Pancreas (tissue), 10 donors: Measurements from ENCODE around the gene SURF4. TPM values are rescaled to one million over a fixed set of nuclear protein-coding genes. Genes with fewer than 3 reads are reported as not detected.

ENCODE experiments used
- ATAC-seq, 4 donors: fragments of 200-7000 bp; cut with Tn5 transposase; one replicate each; pipeline versions ENCODE4 v1.8.0 to v1.9.1; 2020; ENCODE audit warnings: mild to moderate bottlenecking in 4 of 4, moderate library complexity in 4 of 4
- DNase-seq, 6 donors: peaks; one replicate each; pipeline ENCODE4 v3.0.0-alpha.2; 2020
- FAIRE-seq: peaks from 2 replicates; lab custom pipeline; 2012; peaks lifted over from hg19 to GRCh38; lab: Jason Lieb, UNC
- H3K27ac ChIP-seq, 4 donors: fragments of 200-600 bp; sonication (generic); 1 replicate in 3 of 4; 2 replicates in 1 of 4; pipeline versions ENCODE4 v1.5.0 to v1.8.0; 2020
- H3K27me3 ChIP-seq, 4 donors: fragments of 200-600 bp; one replicate each; pipeline ENCODE4 v1.8.0; 2021
- H3K36me3 ChIP-seq, 3 donors: fragments of 200-600 bp; sonication (generic) in 1 of 3; one replicate each; pipeline versions ENCODE4 v1.5.0 to v1.8.0; 2020 to 2021
- H3K4me1 ChIP-seq, 3 donors: fragments of 200-600 bp; one replicate each; pipeline ENCODE4 v1.8.0; 2021
- H3K4me3 ChIP-seq, 4 donors: fragments of 200-600 bp; sonication (generic) in 2 of 4; one replicate each; pipeline versions ENCODE4 v1.5.0 to v1.8.0; 2020 to 2021
- H3K9me3 ChIP-seq, 4 donors: fragments of 200-600 bp; one replicate each; pipeline ENCODE4 v1.8.0; 2021
- WGBS, 2 donors: extraction: QIAGEN DNeasy Blood & Tissue Kit; methylation state at CpG; one replicate each; pipeline ENCODE4 v1.1.7; 2013; 5-methylcytosine and 5-hydroxymethylcytosine counted together
- intact Hi-C, 3 donors: fragments of 100-400 bp; cut with DNase I; formaldehyde crosslinking; loops; one replicate each; pipeline versions ENCODE4 v1.11.1 to v1.14.2; 2022
- polyA plus RNA-seq, 2 donors: library from polyadenylated mRNA; stranded (reverse); fragments of 200-250 nt; gene quantifications; one replicate each; pipeline ENCODE4 v1.2.3, GENCODE V29; 2013
- total RNA-seq, 6 donors: library from RNA; stranded (reverse); fragmentation: NEBNext Ultra II Directional in 4 of 6; extraction: Animal tissue kit (Norgen Biotek cat#: 25700) in 4 of 6; gene quantifications; one replicate each; pipeline versions ENCODE4 v1.2.1 to v1.2.4, GENCODE V29; 2021 to 2023
- TF ChIP-seq, protein P1 (sequence below), 4 donors: fragments of 200-600 bp; sonication (generic) in 3 of 4; IDR thresholded peaks; one replicate each; pipeline versions ENCODE4 v1.5.0 to v1.8.0; 2021; ENCODE audit warnings: antibody characterized with exemption in 4 of 4
- donor health status: healthy with polysubstance abuse.
- donor health status: DM: no; HTN: no; CAD: no; lungs with moderate emphysema.
- donor health status: DM: no; HTN: no; CAD: no.
- donor health status: control.
- donor health status: control.
- donor health status: Bipolar disorder and iron deficiency.
- donor health status: DM: yes; HTN: yes; CAD: no.
- donor health status: DM: no; HTN: no; CAD: no.
- donor health status: DM: no; HTN: no; CAD: no.
- donor health status: DM: yes; HTN: yes; CAD: no.

The SURF4 gene
- total and polyA plus RNA-seq, 8 donors, result 63.1 to 132 (median 116) TPM

DNA sequence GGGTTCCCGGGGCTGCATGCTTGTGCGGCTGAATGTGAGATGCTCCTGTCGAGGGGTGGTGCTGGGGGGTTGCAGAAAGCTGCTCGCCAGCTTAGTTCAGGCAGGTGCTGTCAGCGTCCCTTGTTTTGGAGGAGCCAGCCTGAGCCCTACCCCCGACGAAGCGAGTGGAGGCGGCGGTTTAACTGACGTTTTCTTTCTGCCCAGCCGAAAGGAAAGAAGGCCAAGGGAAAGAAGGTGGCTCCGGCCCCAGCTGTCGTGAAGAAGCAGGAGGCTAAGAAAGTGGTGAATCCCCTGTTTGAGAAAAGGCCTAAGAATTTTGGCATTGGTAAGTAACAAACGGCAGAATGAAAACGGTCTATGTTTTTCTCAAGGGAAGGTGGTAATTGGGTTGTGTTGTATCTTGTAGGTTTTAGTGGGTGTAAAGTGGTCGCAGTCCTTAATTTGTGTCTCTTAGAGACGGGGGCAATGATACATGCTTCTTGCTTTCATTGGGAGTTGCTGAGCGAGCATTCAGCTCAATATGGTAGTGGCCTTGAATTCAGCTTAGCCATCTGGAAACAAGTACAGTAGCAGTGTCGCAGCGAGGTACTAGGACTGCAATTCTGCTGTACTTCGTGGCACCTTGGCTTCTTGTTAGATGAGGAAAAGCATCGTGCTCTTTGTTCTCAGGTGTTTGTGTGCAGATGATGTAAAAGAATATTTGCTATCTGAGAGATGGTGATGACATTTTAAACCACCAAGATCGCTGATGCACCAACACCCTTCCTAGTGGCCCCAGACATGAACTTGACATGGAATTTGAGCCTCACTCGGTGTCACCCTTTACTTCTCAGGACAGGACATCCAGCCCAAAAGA lies 26.9 kb downstream of the SURF4 start:
- TF ChIP-seq, protein P1, sequence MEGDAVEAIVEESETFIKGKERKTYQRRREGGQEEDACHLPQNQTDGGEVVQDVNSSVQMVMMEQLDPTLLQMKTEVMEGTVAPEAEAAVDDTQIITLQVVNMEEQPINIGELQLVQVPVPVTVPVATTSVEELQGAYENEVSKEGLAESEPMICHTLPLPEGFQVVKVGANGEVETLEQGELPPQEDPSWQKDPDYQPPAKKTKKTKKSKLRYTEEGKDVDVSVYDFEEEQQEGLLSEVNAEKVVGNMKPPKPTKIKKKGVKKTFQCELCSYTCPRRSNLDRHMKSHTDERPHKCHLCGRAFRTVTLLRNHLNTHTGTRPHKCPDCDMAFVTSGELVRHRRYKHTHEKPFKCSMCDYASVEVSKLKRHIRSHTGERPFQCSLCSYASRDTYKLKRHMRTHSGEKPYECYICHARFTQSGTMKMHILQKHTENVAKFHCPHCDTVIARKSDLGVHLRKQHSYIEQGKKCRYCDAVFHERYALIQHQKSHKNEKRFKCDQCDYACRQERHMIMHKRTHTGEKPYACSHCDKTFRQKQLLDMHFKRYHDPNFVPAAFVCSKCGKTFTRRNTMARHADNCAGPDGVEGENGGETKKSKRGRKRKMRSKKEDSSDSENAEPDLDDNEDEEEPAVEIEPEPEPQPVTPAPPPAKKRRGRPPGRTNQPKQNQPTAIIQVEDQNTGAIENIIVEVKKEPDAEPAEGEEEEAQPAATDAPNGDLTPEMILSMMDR (IDR thresholded peaks at IDR 0.05), result no peak
- DNase-seq (no peak), ATAC-seq (peak in 1 of 4 donors; percentile 1), FAIRE-seq (no peak)
- H3K9me3 ChIP-seq, result no peaks in the 10 kb centered on the region
- peak overlapping the region; percentile 63 to 98 (median 90) for H3K4me3 ChIP-seq
- intact Hi-C loops, result no loop called here
- H3K4me1 ChIP-seq, result peaks cover 6 to 15% (median 8%) of the 10 kb centered on the region in 3 donors
- H3K36me3 ChIP-seq, result peaks cover 13 to 45% (median 34%) of the 10 kb centered on the region in 3 donors
- no peaks in the 10 kb centered on the region for H3K27me3 ChIP-seq
- peak overlapping the region; percentile 73 to 93 (median 84) for H3K27ac ChIP-seq
- 5 to 8% methylated on average over 25 of the region's 25 CpGs for WGBS, 2 donors

DNA sequence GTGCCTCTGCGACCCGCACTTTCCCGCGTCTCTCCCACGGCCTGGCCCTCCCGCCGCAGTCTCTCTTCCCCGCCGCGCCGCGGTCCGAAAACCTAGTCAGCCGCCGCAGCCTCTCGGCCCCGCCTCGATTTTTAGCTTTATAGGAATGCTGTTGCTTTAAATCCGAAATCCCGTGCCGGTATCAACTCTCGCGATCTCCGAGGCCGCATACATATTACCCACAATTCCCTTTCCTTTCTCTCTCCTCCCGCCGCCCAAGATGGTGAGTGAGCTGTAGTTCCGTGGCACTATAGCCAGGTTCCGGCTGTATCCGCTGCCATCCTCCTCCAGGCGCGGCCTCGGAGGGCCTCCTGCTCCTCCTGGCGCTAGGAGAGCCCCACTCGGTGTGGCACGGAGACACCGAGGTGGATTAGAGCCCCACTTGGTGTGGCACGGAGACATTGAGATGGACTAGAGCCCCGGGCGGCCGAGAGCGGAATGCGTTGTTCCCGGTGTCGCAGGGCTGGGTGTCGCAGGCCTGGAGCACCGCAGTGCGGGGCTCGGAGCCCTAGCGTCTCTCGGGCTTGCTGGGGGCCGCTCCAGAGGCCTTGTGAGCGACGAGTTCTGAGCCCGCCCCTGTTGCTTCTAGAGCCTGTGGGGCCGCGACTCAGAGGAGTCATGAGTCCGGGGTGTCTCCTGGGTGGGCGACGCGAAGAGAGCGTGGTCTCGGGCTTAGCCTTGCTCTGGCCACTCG lies 27.7 kb downstream of the SURF4 start, which contains the start of the genes MED22 and RPL7A:
Gene MED22 (minus strand): TSS at position 147 of the 733 bp plus-strand sequence. CDS start 1,469 bp downstream, outside the sequence.
Gene RPL7A (plus strand): TSS at position 234 of the 733 bp plus-strand sequence. CDS start 26 bp downstream, at position 260.
- DNase-seq (peak; percentile 88 to 95 (median 92)), FAIRE-seq (no peak), ATAC-seq (peak; percentile 90 to 94 (median 92))
- peak within 1 kb of the TSS; percentile 73 to 93 (median 84) for H3K27ac ChIP-seq
- peaks cover 6 to 15% (median 8%) of the 10 kb centered on the region in 3 donors for H3K4me1 ChIP-seq
- TF ChIP-seq, protein P1 (IDR thresholded peaks at IDR 0.05), result no peak
- H3K4me3 ChIP-seq, result peak within 1 kb of the TSS; percentile 63 to 98 (median 90)
- peaks cover 13 to 50% (median 40%) of the 10 kb centered on the region in 3 donors for H3K36me3 ChIP-seq
- 0% methylated on average over 59 to 64 of the region's 64 CpGs for WGBS, 2 donors
- intact Hi-C loops, result no loop called here
- H3K27me3 ChIP-seq, result no peaks in the 10 kb centered on the region
- no peaks in the 10 kb centered on the region for H3K9me3 ChIP-seq

GRCh38 chr9:133347515-133347984 lies 28.3 kb downstream of the SURF4 start:
- DNase-seq, result peak in 2 of 6 donors; percentile 60 to 70
- Histone ChIP-seq H3K36me3 (peaks cover 13 to 50% (median 39%) of the 10 kb centered on the region in 3 donors), H3K4me1 (peaks cover 6 to 15% (median 8%) of the 10 kb centered on the region in 3 donors), H3K27ac (peak overlapping the region; percentile 73 to 93 (median 84)), H3K4me3 (peak overlapping the region; percentile 63 to 98 (median 90)), H3K9me3 (no peaks in the 10 kb centered on the region), H3K27me3 (no peaks in the 10 kb centered on the region)
- intact Hi-C loops, result no loop called here
- peak; percentile 46 to 71 (median 62) for ATAC-seq
- no peak for FAIRE-seq
- WGBS, 2 donors, result 1% methylated on average over 40 of the region's 41 CpGs
- TF ChIP-seq, protein P1 (IDR thresholded peaks at IDR 0.05), result no peak

DNA sequence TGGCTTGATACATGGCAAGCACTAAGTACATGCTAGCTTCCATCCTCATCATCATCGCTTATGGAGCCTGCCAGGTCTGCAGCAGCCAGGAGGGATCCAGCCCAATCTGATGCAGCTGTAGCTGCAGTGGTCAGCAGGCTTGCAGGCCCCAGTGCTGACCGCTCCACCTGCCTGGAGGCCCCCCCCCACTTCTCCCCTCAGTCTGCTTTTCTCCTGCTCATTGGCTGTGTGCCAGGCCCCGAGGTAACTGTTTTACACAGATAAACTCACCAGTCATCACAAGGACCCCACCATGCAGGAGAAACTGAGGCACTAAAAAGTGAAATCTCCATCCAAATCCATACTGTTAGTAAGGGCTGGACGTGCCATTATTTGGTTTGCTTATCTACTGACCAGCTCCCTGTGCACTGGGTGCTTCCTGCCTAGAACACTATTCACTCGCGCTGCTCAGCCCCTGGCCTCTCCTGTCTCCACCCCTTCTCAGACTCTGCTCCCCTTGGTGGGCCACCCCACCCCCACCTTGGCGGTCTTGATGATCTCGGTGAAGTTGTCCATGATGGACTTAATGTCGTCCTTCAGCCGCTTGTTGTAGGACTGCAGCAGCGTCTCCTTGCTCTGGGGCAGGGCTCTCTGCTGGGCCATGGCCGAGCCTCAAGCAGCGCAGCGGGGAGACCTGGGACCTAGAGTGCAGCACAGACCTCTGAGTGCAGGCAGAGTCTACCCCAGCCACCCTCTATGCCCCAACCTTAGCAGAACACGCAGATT lies 29.7 kb downstream of the SURF4 start:
- TF ChIP-seq, protein P1 (IDR thresholded peaks at IDR 0.05), result no peak
- Histone ChIP-seq H3K9me3 (no peaks in the 10 kb centered on the region), H3K27ac (no peak overlapping the region), H3K4me3 (peak overlapping the region in 1 of 4 donors; percentile 98), H3K4me1 (peaks cover 6 to 15% (median 8%) of the 10 kb centered on the region in 3 donors), H3K27me3 (no peaks in the 10 kb centered on the region), H3K36me3 (peaks cover 12 to 48% (median 26%) of the 10 kb centered on the region in 3 donors)
- WGBS, 2 donors, result 68 to 71% methylated on average over 15 of the region's 15 CpGs
- no peak for ATAC-seq
- intact Hi-C loops, result no loop called here
- FAIRE-seq, result no peak
- DNase-seq, result peak in 2 of 6 donors; percentile 64 to 77
